HG02938 (cell line): Measurements from ENCODE around the gene MAN2A2.

Experiments
- ATAC-seq: cut with Tn5 transposase; IDR thresholded peaks from one replicate; pipeline ENCODE4 v1.9.1; 2021; ENCODE audit warnings: mild to moderate bottlenecking, moderate library complexity; ENCODE audit not compliant: unreplicated experiment

Gene MAN2A2

GRCh38 chr15:90938261-90938660 lies 35.2 kb downstream of the MAN2A2 start:
- no peak for ATAC-seq

GRCh38 chr15:90939756-90940155 lies 36.7 kb downstream of the MAN2A2 start:
- ATAC-seq = no peak

GRCh38 chr15:90941038-90941437 lies 37.9 kb downstream of the MAN2A2 start:
- ATAC-seq = no peak

GRCh38 chr15:90942354-90943120 lies 39.4 kb downstream of the MAN2A2 start:
- no peak for ATAC-seq

GRCh38 chr15:90945091-90945490 lies 42.0 kb downstream of the MAN2A2 start:
- no peak for ATAC-seq

GRCh38 chr15:90946538-90946937 lies 43.4 kb downstream of the MAN2A2 start:
- ATAC-seq = no peak

GRCh38 chr15:90946941-90947576 lies 44.0 kb downstream of the MAN2A2 start:
- no peak for ATAC-seq

- ATAC-seq = no peak
Observed at GRCh38 chr15:90947577-90948357, 44.7 kb downstream of the MAN2A2 start.

- ATAC-seq = no peak
Observed at GRCh38 chr15:90948506-90948905, 45.4 kb downstream of the MAN2A2 start.

- ATAC-seq = no peak
Observed at GRCh38 chr15:90949979-90950675, 47.0 kb downstream of the MAN2A2 start.

- ATAC-seq = no peak
Observed at GRCh38 chr15:90950676-90951075, 47.6 kb downstream of the MAN2A2 start.

- ATAC-seq = no peak
Observed at GRCh38 chr15:90952901-90953677, 50.0 kb downstream of the MAN2A2 start.

- ATAC-seq = no peak
Observed at GRCh38 chr15:90953947-90954711, 51.0 kb downstream of the MAN2A2 start.

GRCh38 chr15:90954712-90955623 lies 51.9 kb downstream of the MAN2A2 start, which contains the start of gene RCCD1:
Gene RCCD1, plus strand, starts transcription at chr15:90954884. Its CDS starts 1,851 bp downstream, at chr15:90956735.
- peak; percentile 92 for ATAC-seq

GRCh38 chr15:90955624-90956273 lies 52.6 kb downstream of the MAN2A2 start:
- ATAC-seq = no peak

GRCh38 chr15:90956274-90957030 lies 53.4 kb downstream of the MAN2A2 start:
- no peak for ATAC-seq
